H1 (cell line): ENCODE results near the gene LRRTM4. TPM values are rescaled to one million over a fixed set of nuclear protein-coding genes. Genes with fewer than 3 reads are reported as not detected.

Experiments
- CTCF ChIA-PET: fragments of 300-600 bp; sonication (Branson Sonifier 250); formaldehyde crosslinking; loops from one replicate; lab custom pipeline; 2021; ENCODE audit not compliant: partially characterized antibody; lab: Charles Lee
- POLR2A ChIA-PET: fragments of 300-600 bp; sonication (Branson Sonifier 250); formaldehyde crosslinking; loops from one replicate; lab custom pipeline; 2021; ENCODE audit warnings: inconsistent platforms; ENCODE audit not compliant: partially characterized antibody; lab: Charles Lee
- DNase-seq, 2 experiments: peaks; one replicate each; pipeline versions ENCODE4 v3.0.0 to v3.0.0-alpha.2; 2010 to 2022; ENCODE audit warnings: low spot score in 2 of 2, low read depth in 1 of 2, mixed read lengths in 1 of 2
- FAIRE-seq: peaks from 2 replicates; lab custom pipeline; 2011; peaks lifted over from hg19 to GRCh38; lab: Jason Lieb, UNC
- H2AFZ ChIP-seq: 2 replicates; pipeline ENCODE4 v1.8.1; 2012; ENCODE audit warnings: low read length, inconsistent platforms
- H2AK5ac ChIP-seq: 2 replicates; pipeline ENCODE4 v1.6.1; 2013; ENCODE audit warnings: low read depth, low read length
- H2BK120ac ChIP-seq: replicated peaks from 2 replicates; pipeline ENCODE3; 2013; ENCODE audit warnings: low read depth, low read length, inconsistent platforms
- H2BK12ac ChIP-seq: 2 replicates; pipeline ENCODE4 v1.6.1; 2013; ENCODE audit warnings: low read depth, low read length
- H2BK15ac ChIP-seq: 2 replicates; pipeline ENCODE4 v1.6.1; 2013; ENCODE audit warnings: low read length
- H2BK20ac ChIP-seq: 2 replicates; pipeline ENCODE4 v1.6.1; 2013; ENCODE audit warnings: low read length
- H2BK5ac ChIP-seq: 2 replicates; pipeline ENCODE4 v1.6.1; 2013; ENCODE audit warnings: low read depth, low read length
- H3K14ac ChIP-seq: 2 replicates; pipeline ENCODE4 v1.6.1; 2013; ENCODE audit warnings: inconsistent platforms; ENCODE audit not compliant: insufficient read length
- H3K18ac ChIP-seq: 2 replicates; pipeline ENCODE4 v1.6.1; 2013; ENCODE audit warnings: low read length; ENCODE audit errors: extremely low read depth
- H3K23ac ChIP-seq: 2 replicates; pipeline ENCODE4 v1.6.1; 2013; ENCODE audit warnings: inconsistent platforms; ENCODE audit not compliant: insufficient read length
- H3K23me2 ChIP-seq: 2 replicates; pipeline ENCODE4 v1.6.1; 2013; ENCODE audit warnings: low read depth, low read length
- H3K27ac ChIP-seq: 2 replicates; pipeline ENCODE4 v1.6.1; 2011; ENCODE audit warnings: low read depth, low read length, inconsistent platforms
- H3K27me3 ChIP-seq, 4 experiments: replicated peaks in 1 of 4; 1 replicate in 1 of 4; 2 replicates in 3 of 4; pipeline versions ENCODE4 v1.6.1 to v1.8.1; 2011 to 2013; ENCODE audit warnings: low read length in 3 of 4, mild to moderate bottlenecking in 3 of 4, inconsistent platforms in 2 of 4, mixed read lengths in 2 of 4, moderate library complexity in 1 of 4; ENCODE audit not compliant: control insufficient read depth in 3 of 4, insufficient read depth in 3 of 4; ENCODE audit errors: extremely low read depth in 1 of 4
- H3K36me3 ChIP-seq, 4 experiments: 2 replicates each; pipeline versions ENCODE4 v1.6.1 to v1.8.1; 2011 to 2013; ENCODE audit warnings: mild to moderate bottlenecking in 4 of 4, low read length in 3 of 4, moderate library complexity in 2 of 4, control low read depth in 1 of 4, inconsistent platforms in 1 of 4; ENCODE audit not compliant: insufficient read depth in 4 of 4, control insufficient read depth in 2 of 4
- H3K4ac ChIP-seq: replicated peaks from 2 replicates; pipeline ENCODE3; 2013; ENCODE audit warnings: low read length, low read depth, mixed read lengths, inconsistent platforms; ENCODE audit not compliant: insufficient read length
- H3K4me1 ChIP-seq, 4 experiments: replicated peaks in 1 of 4; 1 replicate in 1 of 4; 2 replicates in 3 of 4; pipeline versions ENCODE4 v1.6.1 to v1.8.1; 2011 to 2013; ENCODE audit warnings: low read length in 3 of 4, inconsistent platforms in 2 of 4, mixed read lengths in 1 of 4; ENCODE audit not compliant: insufficient read depth in 4 of 4, control insufficient read depth in 3 of 4
- H3K4me2 ChIP-seq, 2 experiments: 2 replicates each; pipeline versions ENCODE4 v1.6.1 to v1.8.1; 2011 to 2013; ENCODE audit warnings: low read depth in 2 of 2, low read length in 2 of 2, control low read depth in 1 of 2, inconsistent platforms in 1 of 2, mild to moderate bottlenecking in 1 of 2; ENCODE audit not compliant: insufficient read depth in 1 of 2
- H3K4me3 ChIP-seq, 4 experiments: fragments of 200-600, 300-600 bp in 1 of 4; sonication (generic), shearing (Covaris generic), sonication (Bioruptor Twin) in 1 of 4; 2 replicates each; pipeline versions ENCODE4 v1.5.1 to v1.8.1; 2011 to 2016; ENCODE audit warnings: low read length in 4 of 4, low read depth in 3 of 4, control low read depth in 2 of 4, inconsistent platforms in 2 of 4, mild to moderate bottlenecking in 2 of 4, mixed read lengths in 1 of 4, moderate library complexity in 1 of 4; ENCODE audit not compliant: insufficient read depth in 2 of 4; ENCODE audit errors: extremely low read depth in 1 of 4
- H3K56ac ChIP-seq: replicated peaks from 2 replicates; pipeline ENCODE3; 2013; ENCODE audit warnings: low read depth, mild to moderate bottlenecking, mixed read lengths, low read length, inconsistent platforms; ENCODE audit not compliant: insufficient read length
- H3K79me1 ChIP-seq: 2 replicates; pipeline ENCODE4 v1.6.1; 2013; ENCODE audit warnings: low read depth, low read length, control low read depth
- H3K79me2 ChIP-seq, 2 experiments: 2 replicates each; pipeline versions ENCODE4 v1.6.1 to v1.8.1; 2012 to 2013; ENCODE audit warnings: low read length in 2 of 2, mild to moderate bottlenecking in 2 of 2, inconsistent platforms in 1 of 2; ENCODE audit not compliant: insufficient read depth in 2 of 2, control insufficient read depth in 1 of 2
- H3K9ac ChIP-seq, 4 experiments: replicated peaks in 1 of 4; 1 replicate in 1 of 4; 2 replicates in 3 of 4; pipeline versions ENCODE4 v1.6.1 to v1.8.1; 2011 to 2013; ENCODE audit warnings: low read depth in 3 of 4, low read length in 3 of 4, control low read depth in 2 of 4, mild to moderate bottlenecking in 2 of 4, moderate library complexity in 2 of 4, inconsistent platforms in 1 of 4; ENCODE audit errors: extremely low read depth in 1 of 4
- H3K9me3 ChIP-seq, 2 experiments: 2 replicates each; pipeline versions ENCODE4 v1.6.1 to v1.8.1; 2012 to 2013; ENCODE audit warnings: mild to moderate bottlenecking in 2 of 2, moderate library complexity in 2 of 2, control low read depth in 1 of 2, inconsistent platforms in 1 of 2, low read depth in 1 of 2, low read length in 1 of 2, mixed read lengths in 1 of 2; ENCODE audit not compliant: insufficient read depth in 2 of 2
- H4K20me1 ChIP-seq, 2 experiments: replicated peaks in 1 of 2; 2 replicates each; pipeline versions ENCODE3 to v1.8.1; 2011 to 2013; ENCODE audit warnings: inconsistent platforms in 2 of 2, low read length in 2 of 2, mild to moderate bottlenecking in 1 of 2; ENCODE audit not compliant: insufficient read depth in 2 of 2, control insufficient read depth in 1 of 2
- H4K5ac ChIP-seq: 2 replicates; pipeline ENCODE4 v1.6.1; 2013; ENCODE audit warnings: low read length, low read depth, mixed read lengths, inconsistent platforms; ENCODE audit not compliant: insufficient read length
- H4K8ac ChIP-seq: 2 replicates; pipeline ENCODE4 v1.8.0; 2013; ENCODE audit warnings: mild to moderate bottlenecking, moderate library complexity, low read length, inconsistent platforms; ENCODE audit not compliant: insufficient read depth; ENCODE audit errors: extremely low read depth
- H4K91ac ChIP-seq: replicated peaks from 2 replicates; pipeline ENCODE3; 2013; ENCODE audit warnings: low read length, mixed read lengths, inconsistent platforms; ENCODE audit not compliant: insufficient read length
- GABPA ChIP-seq: IDR thresholded peaks from 2 replicates; pipeline ENCODE4 v1.6.1; 2011; ENCODE audit warnings: mild to moderate bottlenecking, low read length, moderate library complexity, borderline replicate concordance; ENCODE audit not compliant: insufficient read depth
- POU5F1 ChIP-seq: IDR thresholded peaks from 2 replicates; pipeline ENCODE4 v1.6.1; 2011; ENCODE audit warnings: low read depth, mild to moderate bottlenecking, low read length, moderate library complexity
- RXRA ChIP-seq: IDR thresholded peaks from 2 replicates; pipeline ENCODE4 v1.6.1; 2011; ENCODE audit warnings: low read depth, mild to moderate bottlenecking, low read length, moderate library complexity; ENCODE audit not compliant: insufficient read depth
- WGBS, 2 experiments: shearing (Covaris generic) in 1 of 2; methylation state at CpG; one replicate each; pipeline versions ENCODE4 v1.1.6 to v1.1.7; 2013 to 2015; ENCODE audit warnings: low lambda C conversion rate in 2 of 2, mixed read lengths in 2 of 2, inconsistent platforms in 1 of 2, low coverage in 1 of 2, missing lambda C conversion rate in 1 of 2; ENCODE audit not compliant: insufficient replicate concordance in 2 of 2, insufficient coverage in 1 of 2, insufficient read length in 1 of 2; ENCODE audit errors: extremely low coverage in 1 of 2, missing lambda C conversion rate in 1 of 2; 5-methylcytosine and 5-hydroxymethylcytosine counted together
- polyA plus RNA-seq, 7 experiments: library from polyadenylated mRNA; depleted of rRNA in 3 of 7; stranded (reverse) in 5 of 7; unstranded in 2 of 7; fragments of >200 nt in 5 of 7; fragments of 200-250 nt in 2 of 7; gene quantifications; 1 replicate in 5 of 7; 2 replicates in 1 of 7; 4 replicates in 1 of 7; pipeline versions ENCODE4 v1.2.1 to v1.2.3, GENCODE V29; 2011 to 2013; ENCODE audit warnings: missing spikeins in 2 of 7, mixed read lengths in 2 of 7
- total RNA-seq: library from RNA; stranded (reverse); fragmentation: NEBNext Ultra II Directional; extraction: Animal tissue kit (Norgen Biotek cat#: 25700); gene quantifications from 2 replicates; pipeline ENCODE4 v1.2.1, GENCODE V29; 2021

Gene LRRTM4
- total and polyA plus RNA-seq, 2 of the 8 experiments (the other 6 are each of a cell fraction or from before 2014, with no cell fraction given), result 3.6 to 9.5 TPM

GRCh38 chr2:76721226-76721625 lies 801.0 kb downstream of the LRRTM4 start:
- no peak overlapping the region for H3K14ac ChIP-seq
- H3K4me1 ChIP-seq, result no peaks in the 10 kb centered on the region
- DNase-seq (no peak), FAIRE-seq (no peak)
- no peaks in the 10 kb centered on the region for H3K23me2 ChIP-seq
- H2BK120ac ChIP-seq, result no peak overlapping the region
- H3K23ac ChIP-seq, result no peak overlapping the region
- H3K27ac ChIP-seq, result no peak overlapping the region
- H2BK12ac ChIP-seq, result no peak overlapping the region
- no peak overlapping the region for H4K8ac ChIP-seq
- 94% methylated on average over 3 of the region's 3 CpGs; no CpG with 5 or more reads in 1 of the 2 experiments for WGBS, 2 experiments
- no peaks in the 10 kb centered on the region for H4K20me1 ChIP-seq
- no peak overlapping the region for H3K4me3 ChIP-seq
- CTCF ChIA-PET, result no interaction called here
- no peak overlapping the region for H2BK5ac ChIP-seq
- H2BK20ac ChIP-seq, result no peak overlapping the region
- H2BK15ac ChIP-seq, result no peak overlapping the region
- H3K79me1 ChIP-seq, result no peaks in the 10 kb centered on the region
- no peak overlapping the region for H3K18ac ChIP-seq
- no peak overlapping the region for H3K4ac ChIP-seq
- no peaks in the 10 kb centered on the region for H3K9me3 ChIP-seq
- no peaks in the 10 kb centered on the region for H3K79me2 ChIP-seq
- H4K91ac ChIP-seq, result no peak overlapping the region
- H2AFZ ChIP-seq, result no peak overlapping the region
- H3K56ac ChIP-seq, result no peak overlapping the region
- POLR2A ChIA-PET, result no interaction called here
- no peaks in the 10 kb centered on the region for H3K36me3 ChIP-seq
- TF ChIP-seq POU5F1 (no peak), RXRA (no peak), GABPA (no peak)
- H2AK5ac ChIP-seq, result no peak overlapping the region
- no peak overlapping the region for H3K4me2 ChIP-seq
- H4K5ac ChIP-seq, result no peak overlapping the region
- no peaks in the 10 kb centered on the region for H3K27me3 ChIP-seq
- no peak overlapping the region for H3K9ac ChIP-seq
